PC-3 (cell line): ENCODE data around the gene ARFGAP3.

Experiments used
- CTCF ChIP-seq: fragments of 300-600 bp; sonication (generic); conservative IDR thresholded peaks from 2 replicates; pipeline ENCODE4 v1.5.1; 2017; ENCODE audit warnings: antibody characterized with exemption, low read depth, mild to moderate bottlenecking, low read length
- EZH2phosphoT487 ChIP-seq: fragments of 300-600 bp; sonication (generic); IDR thresholded peaks from 2 replicates; pipeline ENCODE4 v1.6.1; 2018; ENCODE audit warnings: mild to moderate bottlenecking, antibody characterized with exemption, low read length, borderline replicate concordance

- TF ChIP-seq CTCF (no peak), EZH2phosphoT487 (no peak)
Observed at GRCh38 chr22:42877597-42878340, 20.7 kb upstream of the ARFGAP3 start.
